ENCODE results near the gene RFX1.
A peak's percentile ranks its signal among the peaks of the same experiment; 100 is the strongest.
"Not testable (repeated sequence)": the region's sequence is repeated elsewhere in the genome, so short reads cannot be mapped to it uniquely, and the experiment has no call there.

RFX1 gene

DNA sequence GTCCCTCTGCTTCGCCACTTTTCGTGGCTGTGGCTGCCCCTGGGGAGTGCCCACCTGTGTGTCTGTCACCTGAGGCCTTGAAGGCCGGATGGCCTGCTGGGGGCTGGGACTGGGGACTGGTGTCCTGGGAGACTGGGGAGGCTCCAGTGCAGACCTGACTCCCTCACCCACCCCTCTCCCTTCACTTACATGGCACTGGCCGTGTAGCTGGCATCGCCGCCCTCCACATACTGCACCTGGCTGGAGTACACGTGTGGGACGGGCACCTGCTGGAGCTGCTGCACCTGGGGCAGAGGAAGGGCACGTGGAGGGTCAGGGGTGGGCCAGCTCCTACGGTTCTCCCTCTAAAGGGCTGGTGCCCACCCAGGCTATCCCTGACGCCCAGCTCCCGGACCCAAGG lies 28.3 kb downstream of the RFX1 start:
- Histone ChIP-seq H3K27ac (peak overlapping the region; percentile 11 to 78), H3K4me3 (peak overlapping the region; percentile 72)
- DNase-seq (ENCODE audit: low spot score) = no peak
- TF ChIP-seq, protein P1, sequence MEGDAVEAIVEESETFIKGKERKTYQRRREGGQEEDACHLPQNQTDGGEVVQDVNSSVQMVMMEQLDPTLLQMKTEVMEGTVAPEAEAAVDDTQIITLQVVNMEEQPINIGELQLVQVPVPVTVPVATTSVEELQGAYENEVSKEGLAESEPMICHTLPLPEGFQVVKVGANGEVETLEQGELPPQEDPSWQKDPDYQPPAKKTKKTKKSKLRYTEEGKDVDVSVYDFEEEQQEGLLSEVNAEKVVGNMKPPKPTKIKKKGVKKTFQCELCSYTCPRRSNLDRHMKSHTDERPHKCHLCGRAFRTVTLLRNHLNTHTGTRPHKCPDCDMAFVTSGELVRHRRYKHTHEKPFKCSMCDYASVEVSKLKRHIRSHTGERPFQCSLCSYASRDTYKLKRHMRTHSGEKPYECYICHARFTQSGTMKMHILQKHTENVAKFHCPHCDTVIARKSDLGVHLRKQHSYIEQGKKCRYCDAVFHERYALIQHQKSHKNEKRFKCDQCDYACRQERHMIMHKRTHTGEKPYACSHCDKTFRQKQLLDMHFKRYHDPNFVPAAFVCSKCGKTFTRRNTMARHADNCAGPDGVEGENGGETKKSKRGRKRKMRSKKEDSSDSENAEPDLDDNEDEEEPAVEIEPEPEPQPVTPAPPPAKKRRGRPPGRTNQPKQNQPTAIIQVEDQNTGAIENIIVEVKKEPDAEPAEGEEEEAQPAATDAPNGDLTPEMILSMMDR (IDR thresholded peaks at IDR 0.05) = no peak

DNA sequence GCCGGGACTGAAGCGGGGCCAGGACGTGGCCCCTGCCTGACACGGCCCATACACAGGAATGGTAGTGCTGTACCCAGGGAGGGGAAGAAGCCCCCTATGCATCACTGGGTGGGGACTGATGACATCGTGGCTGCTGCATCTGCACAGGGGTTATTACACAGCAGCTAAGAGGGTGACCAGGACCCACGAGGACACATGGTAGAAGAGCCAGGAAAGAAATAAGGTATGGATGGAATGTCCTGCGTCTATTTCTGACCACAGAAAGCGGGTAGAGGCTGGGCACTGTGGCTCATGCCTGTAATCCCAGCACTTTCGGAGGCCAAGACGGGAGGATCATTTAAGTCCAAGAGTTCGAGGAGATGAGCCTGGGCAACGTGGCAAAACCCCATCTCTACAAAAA lies 29.7 kb downstream of the RFX1 start:
- peak overlapping the region in 1 of 2 donors; percentile 35 for H3K27ac ChIP-seq
- H3K4me3 ChIP-seq = no peak overlapping the region
- TF ChIP-seq, protein P1 (IDR thresholded peaks at IDR 0.05) = no peak
- no peak for DNase-seq (ENCODE audit: low spot score)

DNA sequence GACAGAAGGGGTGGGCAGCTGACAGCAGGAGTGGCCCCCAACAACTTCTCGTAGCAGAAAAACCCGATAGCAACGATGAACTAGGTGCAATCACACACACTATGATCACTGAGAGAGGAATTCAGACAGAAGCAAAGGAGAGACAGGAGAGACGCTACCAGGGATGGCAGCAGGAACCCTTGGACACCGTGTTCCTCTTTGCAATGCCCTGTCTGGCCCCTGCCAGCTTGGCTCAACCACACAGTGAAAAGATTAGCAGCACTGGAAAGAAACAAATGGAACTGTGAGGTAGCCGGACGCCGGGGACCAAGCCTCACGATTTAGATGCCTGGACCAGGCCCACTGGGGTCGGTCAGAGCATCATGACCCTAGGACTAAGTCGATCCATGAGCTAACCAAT lies 30.2 kb downstream of the RFX1 start:
- no peak for DNase-seq (ENCODE audit: low spot score)
- TF ChIP-seq, protein P1 (IDR thresholded peaks at IDR 0.05) = no peak
- H3K4me3 ChIP-seq = no peak overlapping the region
- H3K27ac ChIP-seq = no peak overlapping the region

DNA sequence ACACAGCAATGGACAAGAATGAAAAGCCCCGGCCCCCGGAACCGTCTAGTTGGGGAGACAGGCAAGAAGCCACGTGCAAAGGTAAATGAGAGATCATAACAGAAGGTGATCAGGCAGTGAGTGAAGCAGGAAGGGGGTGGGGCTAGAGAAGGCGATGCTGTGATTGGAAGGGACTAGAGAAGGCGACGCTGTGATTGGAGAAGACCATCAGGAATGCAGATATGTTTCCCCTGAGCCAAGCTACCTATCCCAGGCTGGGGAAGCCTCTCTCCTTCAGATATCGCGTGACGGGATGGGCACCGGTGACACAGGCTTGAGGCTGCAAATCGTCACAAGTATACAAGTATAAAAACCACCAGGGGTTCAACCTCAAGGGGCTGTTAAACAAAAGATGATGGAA lies 32.0 kb downstream of the RFX1 start:
- TF ChIP-seq, protein P1 (IDR thresholded peaks at IDR 0.05) = no peak
- no peak for DNase-seq (ENCODE audit: low spot score)
- Histone ChIP-seq H3K27ac (no peak overlapping the region), H3K4me3 (no peak overlapping the region)

DNA sequence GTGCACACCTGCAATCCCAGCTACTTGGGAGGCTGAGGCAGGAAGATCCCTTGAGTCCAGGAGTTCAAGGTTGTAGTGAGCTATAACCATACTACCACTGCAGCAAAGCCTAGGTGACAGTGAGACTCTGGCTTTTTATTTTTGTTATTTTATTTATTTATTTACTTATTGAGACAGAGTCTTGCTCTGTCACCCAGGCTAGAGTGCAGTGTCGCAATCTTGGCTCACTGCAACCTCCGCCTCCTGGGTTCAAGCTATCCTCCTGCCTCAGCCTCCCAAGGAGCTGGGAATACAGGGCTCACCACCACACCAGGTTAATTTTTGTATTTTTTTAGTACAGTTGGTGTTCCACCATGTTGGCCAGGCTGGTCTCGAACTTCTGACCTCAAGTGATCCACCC lies 32.6 kb downstream of the RFX1 start:
- not testable (repeated sequence) for H3K27ac ChIP-seq; DNase-seq (ENCODE audit: low spot score); H3K4me3 ChIP-seq

DNA sequence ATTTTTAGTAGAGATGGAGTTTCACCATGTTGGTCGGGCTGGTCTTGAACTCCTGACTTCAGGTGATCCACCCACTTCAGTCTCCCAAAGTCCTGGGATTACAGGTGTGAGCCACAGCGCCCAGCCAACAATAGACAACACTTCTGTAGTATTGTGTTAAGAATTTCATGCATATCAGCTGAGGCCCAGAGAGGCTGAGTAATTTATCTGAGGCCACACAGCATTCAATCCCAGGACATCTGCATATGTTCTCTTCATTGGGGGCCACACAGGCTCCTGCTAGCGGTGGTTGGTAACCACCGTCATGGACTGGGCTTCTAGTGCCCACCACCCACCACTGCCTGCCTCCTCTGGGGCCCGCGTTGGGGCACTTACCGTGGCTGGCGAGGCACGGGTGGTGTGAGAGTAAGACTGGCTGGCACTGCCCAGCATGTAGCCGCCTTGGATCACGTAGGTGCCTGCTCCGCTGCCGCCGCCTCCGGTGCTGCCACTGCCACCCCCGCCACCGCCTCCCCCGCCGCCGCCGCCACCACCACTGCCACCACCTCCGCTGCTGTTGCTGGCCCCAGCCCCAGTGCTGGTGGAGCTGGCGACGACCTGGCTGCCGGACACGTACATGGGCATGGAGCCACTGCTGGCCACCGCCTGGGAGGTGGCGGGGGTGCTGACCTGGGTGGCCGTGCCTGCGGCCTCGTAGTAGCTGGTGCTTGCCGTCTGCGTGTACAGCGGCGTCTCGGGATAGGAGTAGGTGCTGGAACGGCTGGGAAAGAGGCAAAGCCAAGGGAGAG lies 33.6 kb downstream of the RFX1 start:
- no peak overlapping the region for H3K4me3 ChIP-seq
- no peak for DNase-seq (ENCODE audit: low spot score)
- TF ChIP-seq, protein P1 (IDR thresholded peaks at IDR 0.05) = no peak
- H3K27ac ChIP-seq = no peak overlapping the region

DNA sequence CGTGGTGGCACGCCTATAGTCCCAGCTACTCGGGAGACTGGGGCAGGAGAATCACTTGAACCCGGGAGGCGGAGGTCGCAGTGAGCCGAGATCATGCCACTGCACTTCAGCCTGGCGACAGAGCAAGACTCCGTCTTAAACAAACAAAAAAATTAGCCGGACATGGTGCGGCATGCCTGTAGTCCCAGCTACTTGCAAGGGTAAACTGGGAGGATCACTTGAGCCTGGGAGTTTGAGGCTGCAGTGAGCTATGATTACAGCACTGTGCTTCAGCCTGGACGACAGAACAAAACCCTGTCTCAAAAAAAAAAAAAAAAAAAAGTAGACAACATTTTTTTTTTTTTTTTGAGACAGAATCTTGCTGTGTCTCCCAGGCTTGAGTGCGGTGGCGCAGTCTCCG lies 34.3 kb downstream of the RFX1 start:
- DNase-seq (ENCODE audit: low spot score); H3K4me3 ChIP-seq; H3K27ac ChIP-seq: not testable (repeated sequence)

DNA sequence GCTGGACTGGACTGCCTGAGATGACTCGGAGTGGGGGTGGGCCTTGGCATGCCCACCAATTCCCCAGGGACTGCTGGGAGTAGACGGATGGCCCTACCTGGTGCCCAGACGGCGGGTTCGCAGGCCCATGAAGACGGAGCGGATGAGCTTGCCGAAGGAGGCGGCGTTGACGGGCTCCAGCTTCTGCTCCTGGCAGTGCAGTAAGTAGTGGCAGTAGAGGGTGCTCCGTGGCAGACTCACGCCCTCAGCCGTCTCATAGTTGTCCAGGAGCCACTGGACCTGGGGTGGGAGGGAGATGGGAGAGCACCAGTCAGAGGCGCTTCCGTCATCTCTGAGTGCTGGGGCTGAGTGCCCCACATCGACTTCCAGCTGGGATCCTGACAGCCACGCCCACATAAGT lies 36.2 kb downstream of the RFX1 start:
- Histone ChIP-seq H3K27ac (no peak overlapping the region), H3K4me3 (no peak overlapping the region)
- DNase-seq (ENCODE audit: low spot score) = peak; percentile 71
- TF ChIP-seq, protein P1 (IDR thresholded peaks at IDR 0.05) = no peak

Data from coronary artery (tissue), 2 donors.